Activated naive CD8-positive, alpha-beta T cell (primary cell): Measurements from ENCODE around the gene LXN.

Experiments
- H3K27ac Mint-ChIP-seq: one replicate; pipeline ENCODE4 v1.8.0; 2021; ENCODE audit warnings: mixed read lengths
- H3K27me3 Mint-ChIP-seq: one replicate; pipeline ENCODE4 v1.8.0; 2021; ENCODE audit warnings: mixed read lengths
- H3K36me3 Mint-ChIP-seq: one replicate; pipeline ENCODE4 v1.8.0; 2021; ENCODE audit warnings: mixed read lengths
- H3K4me1 Mint-ChIP-seq: one replicate; pipeline ENCODE4 v1.8.0; 2021; ENCODE audit warnings: low read depth, mixed read lengths
- H3K4me3 Mint-ChIP-seq: one replicate; pipeline ENCODE4 v1.8.0; 2021; ENCODE audit warnings: mild to moderate bottlenecking, mixed read lengths
- H3K9me3 Mint-ChIP-seq: one replicate; pipeline ENCODE4 v1.8.0; 2021; ENCODE audit warnings: low read depth, mixed read lengths

The LXN gene

GRCh38 chr3:158651192-158651591 is 21.3 kb downstream of the LXN start:
- H3K9me3 Mint-ChIP-seq: no peaks in the 10 kb centered on the region
- H3K4me3 Mint-ChIP-seq: no peak overlapping the region
- peaks cover 31% of the 10 kb centered on the region for H3K4me1 Mint-ChIP-seq
- peak overlapping the region; percentile 28 for H3K27ac Mint-ChIP-seq
- no peaks in the 10 kb centered on the region for H3K27me3 Mint-ChIP-seq
- peaks cover 13% of the 10 kb centered on the region for H3K36me3 Mint-ChIP-seq

- Mint-ChIP-seq H3K4me3 (no peak overlapping the region), H3K36me3 (peaks cover 14% of the 10 kb centered on the region), H3K27me3 (no peaks in the 10 kb centered on the region), H3K27ac (no peak overlapping the region), H3K4me1 (peaks cover 43% of the 10 kb centered on the region), H3K9me3 (no peaks in the 10 kb centered on the region)
Measured at GRCh38 chr3:158649791-158650190, 22.7 kb downstream of the LXN start.

GRCh38 chr3:158644345-158644908 is 28.0 kb downstream of the LXN start, which contains the start of gene GFM1:
TSS of gene GFM1 (plus strand) at chr3:158644527. CDS start at chr3:158644635, 108 bp downstream.
- Mint-ChIP-seq H3K36me3 (peaks cover 8% of the 10 kb centered on the region), H3K27me3 (no peaks in the 10 kb centered on the region), H3K9me3 (no peaks in the 10 kb centered on the region), H3K4me1 (peaks cover 44% of the 10 kb centered on the region), H3K27ac (peak within 1 kb of the TSS; percentile 97), H3K4me3 (peak within 1 kb of the TSS; percentile 98)

- Mint-ChIP-seq H3K4me3 (no peak overlapping the region), H3K27ac (no peak overlapping the region), H3K27me3 (no peaks in the 10 kb centered on the region), H3K4me1 (peaks cover 33% of the 10 kb centered on the region), H3K36me3 (peaks cover 4% of the 10 kb centered on the region), H3K9me3 (no peaks in the 10 kb centered on the region)
Measured at GRCh38 chr3:158642474-158643210, 29.8 kb downstream of the LXN start.

GRCh38 chr3:158642005-158642404 is 30.4 kb downstream of the LXN start:
- Mint-ChIP-seq H3K4me3 (no peak overlapping the region), H3K27me3 (no peaks in the 10 kb centered on the region), H3K9me3 (no peaks in the 10 kb centered on the region), H3K27ac (no peak overlapping the region), H3K4me1 (peaks cover 27% of the 10 kb centered on the region), H3K36me3 (peaks cover 4% of the 10 kb centered on the region)

GRCh38 chr3:158640646-158641045 is 31.8 kb downstream of the LXN start:
- Mint-ChIP-seq H3K4me1 (peaks cover 15% of the 10 kb centered on the region), H3K27ac (no peak overlapping the region), H3K36me3 (no peaks in the 10 kb centered on the region), H3K27me3 (no peaks in the 10 kb centered on the region), H3K4me3 (no peak overlapping the region), H3K9me3 (no peaks in the 10 kb centered on the region)

GRCh38 chr3:158631981-158632380 is 40.5 kb downstream of the LXN start:
- Mint-ChIP-seq H3K36me3 (peaks cover 3% of the 10 kb centered on the region), H3K27ac (no peak overlapping the region), H3K4me3 (no peak overlapping the region), H3K4me1 (peaks cover 2% of the 10 kb centered on the region), H3K9me3 (no peaks in the 10 kb centered on the region), H3K27me3 (peaks cover 12% of the 10 kb centered on the region)

- H3K27ac Mint-ChIP-seq: no peak overlapping the region
- H3K9me3 Mint-ChIP-seq: no peaks in the 10 kb centered on the region
- peaks cover 5% of the 10 kb centered on the region for H3K36me3 Mint-ChIP-seq
- no peak overlapping the region for H3K4me3 Mint-ChIP-seq
- H3K4me1 Mint-ChIP-seq: no peaks in the 10 kb centered on the region
- peaks cover 7% of the 10 kb centered on the region for H3K27me3 Mint-ChIP-seq
Measured at GRCh38 chr3:158625881-158626280, 46.6 kb downstream of the LXN start.

GRCh38 chr3:158617982-158618875 is 54.2 kb downstream of the LXN start:
- no peak overlapping the region for H3K27ac Mint-ChIP-seq
- peaks cover 2% of the 10 kb centered on the region for H3K9me3 Mint-ChIP-seq
- H3K4me1 Mint-ChIP-seq: no peaks in the 10 kb centered on the region

More at GRCh38 chr3:158617982-158618875, 54.2 kb downstream of the LXN start:
- H3K36me3 Mint-ChIP-seq: peaks cover 5% of the 10 kb centered on the region
- peaks cover 2% of the 10 kb centered on the region for H3K27me3 Mint-ChIP-seq
- no peak overlapping the region for H3K4me3 Mint-ChIP-seq
